ENCODE results near the gene EIF6.

Gene EIF6

DNA sequence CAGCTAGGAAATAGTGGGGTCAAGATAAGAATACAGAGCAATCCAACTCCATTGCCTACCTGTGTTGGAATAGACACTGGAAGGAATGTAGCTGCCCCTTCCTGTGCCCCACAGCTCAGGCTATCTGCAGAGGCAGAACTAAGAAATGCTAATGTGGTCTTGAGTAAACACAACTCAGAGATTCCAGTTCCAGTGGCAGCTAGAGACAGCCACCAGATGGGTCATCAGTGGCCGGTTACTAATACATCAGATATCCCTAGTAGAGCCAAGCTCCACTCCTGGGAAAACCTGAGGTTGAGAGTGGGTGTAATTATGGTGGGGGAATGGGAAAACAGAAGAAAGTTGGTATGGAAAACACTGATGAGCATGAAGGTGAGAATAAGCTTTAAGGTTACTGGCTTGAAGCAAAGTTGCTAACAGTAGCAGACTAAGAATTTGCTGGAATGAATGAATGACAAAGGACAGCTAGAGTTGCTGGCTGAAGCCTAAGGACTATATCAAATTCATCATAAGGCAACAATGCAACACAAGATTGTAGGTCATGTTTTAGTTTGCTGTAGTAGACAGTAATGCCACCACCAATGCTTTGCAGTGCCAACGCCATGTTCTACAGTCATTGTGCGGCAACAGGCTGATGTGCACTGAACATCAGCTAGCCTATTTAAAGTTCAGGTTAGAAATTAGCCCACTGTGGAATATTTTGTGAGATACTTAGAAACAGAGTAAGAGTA, 36.0 kb upstream of the EIF6 start:
- Histone ChIP-seq H3K4me3 (ENCODE audit: low read depth, low read length) (no peak overlapping the region), H3K4me1 (ENCODE audit: control insufficient read depth, insufficient read depth, low read length) (peaks cover 32% of the 10 kb centered on the region), H3K27ac (ENCODE audit: extremely low read depth, low read depth, low read length) (no peak overlapping the region), H3K36me3 (ENCODE audit: control insufficient read depth in 2 of 2, insufficient read depth in 1 of 2, low read length in 2 of 2) (no peaks in the 10 kb centered on the region), H3K9me3 (ENCODE audit: control insufficient read depth, insufficient read depth, low read depth, low read length) (no peaks in the 10 kb centered on the region)
- ChIA-PET POLR2A (interaction anchor here (0.9 to 2.9 kb wide), 3 partner anchors 15 to 134 kb away, joined by 4 to 14 read pairs (median 5); partner anchors contain the start of gene EIF6), CTCF (interaction anchor here (1.0 to 2.9 kb wide), 3 partner anchors 9 to 127 kb away, joined by 6 to 49 read pairs (median 22); no protein-coding TSS in a partner anchor)
- TF ChIP-seq ZNF37A (tag by site-specific recombination; IDR thresholded peaks at IDR 0.05) = no peak
- no peak for TF ChIP-seq ZNF157 (tag by site-specific recombination; IDR thresholded peaks at IDR 0.05)
- TF ChIP-seq ZNF843 (tag by site-specific recombination; IDR thresholded peaks at IDR 0.05) = no peak
- TF ChIP-seq ZNF610 (tag by site-specific recombination; IDR thresholded peaks at IDR 0.05; ENCODE audit: borderline replicate concordance) = no peak
- TF ChIP-seq ZNF133 (tag by site-specific recombination; IDR thresholded peaks at IDR 0.05) = no peak
- no peak for TF ChIP-seq YY1 (tag by site-specific recombination; IDR thresholded peaks at IDR 0.05)
- no peak for TF ChIP-seq ZNF776 (tag by site-specific recombination; IDR thresholded peaks at IDR 0.05; ENCODE audit: borderline replicate concordance)
- TF ChIP-seq ZNF394 (tag by site-specific recombination; IDR thresholded peaks at IDR 0.05; ENCODE audit: borderline replicate concordance) = no peak
- no peak for TF ChIP-seq ZNF558 (tag by site-specific recombination; IDR thresholded peaks at IDR 0.05)
- no peak for TF ChIP-seq HOXD13 (CRISPR knock-in tag; IDR thresholded peaks at IDR 0.05; ENCODE audit: borderline replicate concordance)
- no peak for TF ChIP-seq ZNF544 (tag by site-specific recombination; IDR thresholded peaks at IDR 0.05)
- TF ChIP-seq ZNF600 (tag by site-specific recombination; IDR thresholded peaks at IDR 0.05) = peak; percentile 98
- TF ChIP-seq ZNF433 (tag by site-specific recombination; IDR thresholded peaks at IDR 0.05; ENCODE audit: low read depth) = no peak
- TF ChIP-seq, protein P1, sequence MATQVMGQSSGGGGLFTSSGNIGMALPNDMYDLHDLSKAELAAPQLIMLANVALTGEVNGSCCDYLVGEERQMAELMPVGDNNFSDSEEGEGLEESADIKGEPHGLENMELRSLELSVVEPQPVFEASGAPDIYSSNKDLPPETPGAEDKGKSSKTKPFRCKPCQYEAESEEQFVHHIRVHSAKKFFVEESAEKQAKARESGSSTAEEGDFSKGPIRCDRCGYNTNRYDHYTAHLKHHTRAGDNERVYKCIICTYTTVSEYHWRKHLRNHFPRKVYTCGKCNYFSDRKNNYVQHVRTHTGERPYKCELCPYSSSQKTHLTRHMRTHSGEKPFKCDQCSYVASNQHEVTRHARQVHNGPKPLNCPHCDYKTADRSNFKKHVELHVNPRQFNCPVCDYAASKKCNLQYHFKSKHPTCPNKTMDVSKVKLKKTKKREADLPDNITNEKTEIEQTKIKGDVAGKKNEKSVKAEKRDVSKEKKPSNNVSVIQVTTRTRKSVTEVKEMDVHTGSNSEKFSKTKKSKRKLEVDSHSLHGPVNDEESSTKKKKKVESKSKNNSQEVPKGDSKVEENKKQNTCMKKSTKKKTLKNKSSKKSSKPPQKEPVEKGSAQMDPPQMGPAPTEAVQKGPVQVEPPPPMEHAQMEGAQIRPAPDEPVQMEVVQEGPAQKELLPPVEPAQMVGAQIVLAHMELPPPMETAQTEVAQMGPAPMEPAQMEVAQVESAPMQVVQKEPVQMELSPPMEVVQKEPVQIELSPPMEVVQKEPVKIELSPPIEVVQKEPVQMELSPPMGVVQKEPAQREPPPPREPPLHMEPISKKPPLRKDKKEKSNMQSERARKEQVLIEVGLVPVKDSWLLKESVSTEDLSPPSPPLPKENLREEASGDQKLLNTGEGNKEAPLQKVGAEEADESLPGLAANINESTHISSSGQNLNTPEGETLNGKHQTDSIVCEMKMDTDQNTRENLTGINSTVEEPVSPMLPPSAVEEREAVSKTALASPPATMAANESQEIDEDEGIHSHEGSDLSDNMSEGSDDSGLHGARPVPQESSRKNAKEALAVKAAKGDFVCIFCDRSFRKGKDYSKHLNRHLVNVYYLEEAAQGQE (tag by site-specific recombination; IDR thresholded peaks at IDR 0.05) = no peak
- no peak for TF ChIP-seq ZNF76 (tag by site-specific recombination; IDR thresholded peaks at IDR 0.05; ENCODE audit: borderline replicate concordance, low read depth)
- TF ChIP-seq BCL11A (tag by site-specific recombination; IDR thresholded peaks at IDR 0.05; ENCODE audit: low read depth) = no peak
- TF ChIP-seq, protein P2, sequence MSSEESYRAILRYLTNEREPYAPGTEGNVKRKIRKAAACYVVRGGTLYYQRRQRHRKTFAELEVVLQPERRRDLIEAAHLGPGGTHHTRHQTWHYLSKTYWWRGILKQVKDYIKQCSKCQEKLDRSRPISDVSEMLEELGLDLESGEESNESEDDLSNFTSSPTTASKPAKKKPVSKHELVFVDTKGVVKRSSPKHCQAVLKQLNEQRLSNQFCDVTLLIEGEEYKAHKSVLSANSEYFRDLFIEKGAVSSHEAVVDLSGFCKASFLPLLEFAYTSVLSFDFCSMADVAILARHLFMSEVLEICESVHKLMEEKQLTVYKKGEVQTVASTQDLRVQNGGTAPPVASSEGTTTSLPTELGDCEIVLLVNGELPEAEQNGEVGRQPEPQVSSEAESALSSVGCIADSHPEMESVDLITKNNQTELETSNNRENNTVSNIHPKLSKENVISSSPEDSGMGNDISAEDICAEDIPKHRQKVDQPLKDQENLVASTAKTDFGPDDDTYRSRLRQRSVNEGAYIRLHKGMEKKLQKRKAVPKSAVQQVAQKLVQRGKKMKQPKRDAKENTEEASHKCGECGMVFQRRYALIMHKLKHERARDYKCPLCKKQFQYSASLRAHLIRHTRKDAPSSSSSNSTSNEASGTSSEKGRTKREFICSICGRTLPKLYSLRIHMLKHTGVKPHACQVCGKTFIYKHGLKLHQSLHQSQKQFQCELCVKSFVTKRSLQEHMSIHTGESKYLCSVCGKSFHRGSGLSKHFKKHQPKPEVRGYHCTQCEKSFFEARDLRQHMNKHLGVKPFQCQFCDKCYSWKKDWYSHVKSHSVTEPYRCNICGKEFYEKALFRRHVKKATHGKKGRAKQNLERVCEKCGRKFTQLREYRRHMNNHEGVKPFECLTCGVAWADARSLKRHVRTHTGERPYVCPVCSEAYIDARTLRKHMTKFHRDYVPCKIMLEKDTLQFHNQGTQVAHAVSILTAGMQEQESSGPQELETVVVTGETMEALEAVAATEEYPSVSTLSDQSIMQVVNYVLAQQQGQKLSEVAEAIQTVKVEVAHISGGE (tag by site-specific recombination; conservative IDR thresholded peaks at IDR 0.05; ENCODE audit: low read depth) = no peak
- no peak for TF ChIP-seq ZNF138 (tag by site-specific recombination; IDR thresholded peaks at IDR 0.05; ENCODE audit: borderline replicate concordance)
- TF ChIP-seq, protein P3, sequence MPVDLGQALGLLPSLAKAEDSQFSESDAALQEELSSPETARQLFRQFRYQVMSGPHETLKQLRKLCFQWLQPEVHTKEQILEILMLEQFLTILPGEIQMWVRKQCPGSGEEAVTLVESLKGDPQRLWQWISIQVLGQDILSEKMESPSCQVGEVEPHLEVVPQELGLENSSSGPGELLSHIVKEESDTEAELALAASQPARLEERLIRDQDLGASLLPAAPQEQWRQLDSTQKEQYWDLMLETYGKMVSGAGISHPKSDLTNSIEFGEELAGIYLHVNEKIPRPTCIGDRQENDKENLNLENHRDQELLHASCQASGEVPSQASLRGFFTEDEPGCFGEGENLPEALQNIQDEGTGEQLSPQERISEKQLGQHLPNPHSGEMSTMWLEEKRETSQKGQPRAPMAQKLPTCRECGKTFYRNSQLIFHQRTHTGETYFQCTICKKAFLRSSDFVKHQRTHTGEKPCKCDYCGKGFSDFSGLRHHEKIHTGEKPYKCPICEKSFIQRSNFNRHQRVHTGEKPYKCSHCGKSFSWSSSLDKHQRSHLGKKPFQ (tag by site-specific recombination; IDR thresholded peaks at IDR 0.05) = no peak
- TF ChIP-seq ZNF341 (tag by site-specific recombination; IDR thresholded peaks at IDR 0.05; ENCODE audit: low read depth) = no peak
- TF ChIP-seq ZNF660 (tag by site-specific recombination; IDR thresholded peaks at IDR 0.05) = peak; percentile 99
- TF ChIP-seq, protein P4, sequence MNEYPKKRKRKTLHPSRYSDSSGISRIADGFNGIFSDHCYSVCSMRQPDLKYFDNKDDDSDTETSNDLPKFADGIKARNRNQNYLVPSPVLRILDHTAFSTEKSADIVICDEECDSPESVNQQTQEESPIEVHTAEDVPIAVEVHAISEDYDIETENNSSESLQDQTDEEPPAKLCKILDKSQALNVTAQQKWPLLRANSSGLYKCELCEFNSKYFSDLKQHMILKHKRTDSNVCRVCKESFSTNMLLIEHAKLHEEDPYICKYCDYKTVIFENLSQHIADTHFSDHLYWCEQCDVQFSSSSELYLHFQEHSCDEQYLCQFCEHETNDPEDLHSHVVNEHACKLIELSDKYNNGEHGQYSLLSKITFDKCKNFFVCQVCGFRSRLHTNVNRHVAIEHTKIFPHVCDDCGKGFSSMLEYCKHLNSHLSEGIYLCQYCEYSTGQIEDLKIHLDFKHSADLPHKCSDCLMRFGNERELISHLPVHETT (tag by site-specific recombination; IDR thresholded peaks at IDR 0.05) = 0 out of 2 replicates have a peak, but pooled peaks have one; percentile 27
- no peak for TF ChIP-seq ZNF202 (tag by site-specific recombination; IDR thresholded peaks at IDR 0.05; ENCODE audit: borderline replicate concordance)
- TF ChIP-seq SCRT2 (tag by site-specific recombination; IDR thresholded peaks at IDR 0.05) = 0 out of 2 replicates have a peak, but pooled peaks have one; percentile 32
- TF ChIP-seq MEIS1 (CRISPR knock-in tag; IDR thresholded peaks at IDR 0.05; ENCODE audit: borderline replicate concordance) = no peak
- peak; percentile 94 for TF ChIP-seq OSR2 (tag by site-specific recombination; IDR thresholded peaks at IDR 0.05)
- TF ChIP-seq, protein P5, sequence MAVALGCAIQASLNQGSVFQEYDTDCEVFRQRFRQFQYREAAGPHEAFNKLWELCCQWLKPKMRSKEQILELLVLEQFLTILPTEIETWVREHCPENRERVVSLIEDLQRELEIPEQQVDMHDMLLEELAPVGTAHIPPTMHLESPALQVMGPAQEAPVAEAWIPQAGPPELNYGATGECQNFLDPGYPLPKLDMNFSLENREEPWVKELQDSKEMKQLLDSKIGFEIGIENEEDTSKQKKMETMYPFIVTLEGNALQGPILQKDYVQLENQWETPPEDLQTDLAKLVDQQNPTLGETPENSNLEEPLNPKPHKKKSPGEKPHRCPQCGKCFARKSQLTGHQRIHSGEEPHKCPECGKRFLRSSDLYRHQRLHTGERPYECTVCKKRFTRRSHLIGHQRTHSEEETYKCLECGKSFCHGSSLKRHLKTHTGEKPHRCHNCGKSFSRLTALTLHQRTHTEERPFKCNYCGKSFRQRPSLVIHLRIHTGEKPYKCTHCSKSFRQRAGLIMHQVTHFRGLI (tag by site-specific recombination; IDR thresholded peaks at IDR 0.05) = no peak

Data from HEK293 (cell line).